ENCODE results near the gene BCAS3.

The BCAS3 gene

DNA sequence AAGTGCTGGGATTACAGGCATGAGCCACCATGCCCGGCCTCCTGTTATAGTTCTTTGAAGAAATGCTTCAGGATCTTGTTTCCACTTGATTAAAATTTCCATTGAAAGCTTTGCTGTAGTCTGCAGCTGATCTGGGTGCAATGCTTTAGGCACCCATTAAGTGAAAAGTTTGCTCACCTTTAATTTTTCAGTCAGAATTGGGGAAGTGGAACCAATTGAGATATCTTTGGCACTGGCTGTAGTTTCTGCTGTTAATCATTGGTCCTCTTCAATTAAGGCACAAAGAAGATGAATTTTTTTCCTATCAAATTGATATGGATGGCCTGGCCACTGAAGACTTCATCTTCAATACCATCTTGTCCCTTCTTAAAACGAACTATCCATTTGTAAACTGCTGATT is 385.9 kb downstream of the BCAS3 start:
- TF ChIP-seq, protein P1, sequence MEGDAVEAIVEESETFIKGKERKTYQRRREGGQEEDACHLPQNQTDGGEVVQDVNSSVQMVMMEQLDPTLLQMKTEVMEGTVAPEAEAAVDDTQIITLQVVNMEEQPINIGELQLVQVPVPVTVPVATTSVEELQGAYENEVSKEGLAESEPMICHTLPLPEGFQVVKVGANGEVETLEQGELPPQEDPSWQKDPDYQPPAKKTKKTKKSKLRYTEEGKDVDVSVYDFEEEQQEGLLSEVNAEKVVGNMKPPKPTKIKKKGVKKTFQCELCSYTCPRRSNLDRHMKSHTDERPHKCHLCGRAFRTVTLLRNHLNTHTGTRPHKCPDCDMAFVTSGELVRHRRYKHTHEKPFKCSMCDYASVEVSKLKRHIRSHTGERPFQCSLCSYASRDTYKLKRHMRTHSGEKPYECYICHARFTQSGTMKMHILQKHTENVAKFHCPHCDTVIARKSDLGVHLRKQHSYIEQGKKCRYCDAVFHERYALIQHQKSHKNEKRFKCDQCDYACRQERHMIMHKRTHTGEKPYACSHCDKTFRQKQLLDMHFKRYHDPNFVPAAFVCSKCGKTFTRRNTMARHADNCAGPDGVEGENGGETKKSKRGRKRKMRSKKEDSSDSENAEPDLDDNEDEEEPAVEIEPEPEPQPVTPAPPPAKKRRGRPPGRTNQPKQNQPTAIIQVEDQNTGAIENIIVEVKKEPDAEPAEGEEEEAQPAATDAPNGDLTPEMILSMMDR (IDR thresholded peaks at IDR 0.05) = no peak
- H3K36me3 ChIP-seq = no peaks in the 10 kb centered on the region
- no peaks in the 10 kb centered on the region for H3K27me3 ChIP-seq
- intact Hi-C loops (cut with DNase I; ENCODE audit: low total_unique reads) = no loop called here
- peaks cover 0 to 19% (median 6%) of the 10 kb centered on the region in 4 donors for H3K4me1 ChIP-seq
- no peaks in the 10 kb centered on the region for H3K9me3 ChIP-seq
- H3K4me3 ChIP-seq = no peak overlapping the region
- no peak overlapping the region for H3K27ac ChIP-seq
- DNase-seq = no peak

DNA sequence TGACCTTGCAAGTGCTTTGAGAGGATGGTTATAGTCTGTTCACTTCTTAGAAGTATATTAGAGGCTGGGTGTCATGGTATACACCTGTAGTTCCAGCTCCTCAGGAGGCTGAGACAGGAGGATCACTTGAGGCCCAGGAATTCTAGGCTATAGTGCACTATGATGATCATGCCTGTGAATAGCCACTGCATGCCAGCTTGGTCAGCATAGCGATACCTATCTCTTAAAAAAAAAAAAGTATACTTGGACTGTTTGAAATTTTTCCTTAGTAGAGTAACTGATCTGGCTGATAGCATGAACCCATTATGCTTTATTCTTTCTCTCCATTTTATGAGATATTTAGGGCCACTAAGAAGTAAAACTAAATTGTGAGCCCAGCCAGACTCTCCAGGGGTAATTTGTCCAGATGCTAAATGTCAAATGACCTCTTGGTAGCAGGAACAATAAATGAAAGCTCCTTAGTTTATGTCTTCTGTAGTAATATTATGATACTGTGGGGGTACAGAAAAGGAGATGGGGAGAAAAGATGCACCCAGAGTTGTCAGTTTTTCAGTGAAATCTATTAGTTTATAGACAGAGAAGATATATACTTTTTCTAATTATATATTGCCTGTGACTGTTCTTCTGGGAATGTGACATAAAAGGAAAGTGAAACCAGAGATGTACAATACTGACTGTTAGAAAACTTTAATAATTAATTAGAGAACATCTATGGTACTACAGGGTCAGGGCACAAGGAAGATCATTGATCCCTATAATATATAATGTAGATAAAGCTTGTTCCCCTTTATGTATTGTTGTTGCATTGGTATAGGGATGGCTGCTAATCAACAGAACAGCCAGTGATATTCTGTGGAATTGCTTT is 386.7 kb downstream of the BCAS3 start:
- H3K27ac ChIP-seq = no peak overlapping the region

DNA sequence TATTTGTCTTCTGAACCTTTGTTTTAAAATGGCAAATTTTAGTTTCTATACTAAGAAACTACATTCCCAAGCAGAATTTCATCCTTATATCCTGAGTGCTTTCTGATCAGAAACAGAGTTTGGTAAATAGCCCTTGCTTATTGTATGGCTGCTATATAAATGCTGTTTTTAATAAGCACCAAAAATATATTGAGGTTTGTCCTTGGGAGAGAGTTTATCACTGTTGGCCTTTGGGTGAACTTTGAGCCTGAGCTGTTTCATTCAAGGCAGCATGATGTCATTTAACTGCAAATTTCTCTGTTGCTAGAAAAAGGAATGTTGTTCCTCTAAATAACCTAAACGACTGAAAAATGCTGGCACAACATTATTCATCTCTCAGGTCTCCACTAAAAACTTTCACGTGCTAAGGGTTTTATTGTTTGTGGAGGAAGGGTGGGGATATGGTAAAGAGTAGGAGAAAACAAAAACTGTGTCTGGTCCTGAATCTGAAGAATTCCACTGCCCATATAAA is 387.7 kb downstream of the BCAS3 start:
- H3K4me1 ChIP-seq = peaks cover 0 to 19% (median 6%) of the 10 kb centered on the region in 4 donors
- no peaks in the 10 kb centered on the region for H3K27me3 ChIP-seq
- H3K4me3 ChIP-seq = no peak overlapping the region
- TF ChIP-seq, protein P1 (IDR thresholded peaks at IDR 0.05) = no peak
- H3K27ac ChIP-seq = no peak overlapping the region
- DNase-seq = no peak
- intact Hi-C loops (cut with DNase I; ENCODE audit: low total_unique reads) = no loop called here
- no peaks in the 10 kb centered on the region for H3K36me3 ChIP-seq
- no peaks in the 10 kb centered on the region for H3K9me3 ChIP-seq

More for the DNA sequence above, 386.7 kb downstream of the BCAS3 start:
- intact Hi-C loops (cut with DNase I; ENCODE audit: low total_unique reads) = no loop called here
- H3K9me3 ChIP-seq = no peaks in the 10 kb centered on the region
- TF ChIP-seq, protein P1 (IDR thresholded peaks at IDR 0.05) = no peak
- H3K4me3 ChIP-seq = no peak overlapping the region
- DNase-seq = no peak
- no peaks in the 10 kb centered on the region for H3K27me3 ChIP-seq
- H3K4me1 ChIP-seq = peaks cover 0 to 19% (median 6%) of the 10 kb centered on the region in 4 donors
- no peaks in the 10 kb centered on the region for H3K36me3 ChIP-seq

DNA sequence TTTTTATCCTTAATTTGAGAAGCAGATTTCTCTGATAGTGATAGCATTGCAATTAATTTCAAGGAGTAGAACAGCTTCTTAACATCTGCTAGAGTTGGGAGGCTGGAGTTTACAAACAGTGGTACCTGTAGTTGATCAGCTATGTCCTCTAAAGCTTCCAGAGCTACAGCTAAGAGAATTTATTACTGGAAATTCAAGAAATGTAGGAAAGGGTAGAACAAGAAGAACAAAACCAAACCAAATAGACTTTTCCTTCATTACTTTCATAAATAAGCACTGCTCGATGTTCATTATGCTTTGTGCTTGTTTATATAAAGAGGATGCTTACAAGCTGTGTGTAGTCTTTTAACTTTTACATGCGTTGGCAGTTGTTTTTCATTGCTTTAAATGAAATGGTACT is 388.4 kb downstream of the BCAS3 start:
- H3K27ac ChIP-seq = no peak overlapping the region
- peaks cover 0 to 19% (median 6%) of the 10 kb centered on the region in 4 donors for H3K4me1 ChIP-seq
- no peak for DNase-seq
- intact Hi-C loops (cut with DNase I; ENCODE audit: low total_unique reads) = no loop called here
- no peaks in the 10 kb centered on the region for H3K27me3 ChIP-seq
- H3K36me3 ChIP-seq = no peaks in the 10 kb centered on the region
- no peaks in the 10 kb centered on the region for H3K9me3 ChIP-seq
- H3K4me3 ChIP-seq = no peak overlapping the region
- TF ChIP-seq, protein P1 (IDR thresholded peaks at IDR 0.05) = no peak

DNA sequence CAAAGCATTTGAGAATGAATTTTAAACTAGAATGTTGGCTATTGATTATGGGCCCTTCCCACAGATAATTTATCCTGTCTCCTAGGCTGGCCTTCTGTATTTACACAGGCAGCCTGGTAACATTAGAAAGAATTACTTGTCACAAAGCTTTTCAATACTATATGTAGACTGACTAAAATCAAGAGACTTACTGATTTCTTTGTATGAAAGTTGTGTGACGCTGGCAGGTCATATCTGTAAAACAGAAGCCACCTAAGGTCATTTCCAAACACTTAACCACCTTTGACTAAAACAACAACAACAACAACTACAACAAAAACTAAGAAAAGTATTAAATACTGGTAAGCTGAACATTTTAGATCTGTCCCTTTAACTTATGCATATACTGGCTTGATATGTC is 393.0 kb downstream of the BCAS3 start:
- no peak overlapping the region for H3K4me3 ChIP-seq
- TF ChIP-seq, protein P1 (IDR thresholded peaks at IDR 0.05) = no peak
- no peak for DNase-seq
- H3K27me3 ChIP-seq = no peaks in the 10 kb centered on the region
- no peaks in the 10 kb centered on the region for H3K9me3 ChIP-seq
- intact Hi-C loops (cut with DNase I; ENCODE audit: low total_unique reads) = no loop called here
- H3K36me3 ChIP-seq = no peaks in the 10 kb centered on the region
- H3K27ac ChIP-seq = no peak overlapping the region
- H3K4me1 ChIP-seq = peaks cover 0 to 2% (median 0%) of the 10 kb centered on the region in 4 donors

Data from tibial artery (tissue), 4 donors.